Ovary (tissue), 9 donors: ENCODE data around the gene KNOP1. TPM values are rescaled to one million over a fixed set of nuclear protein-coding genes. Genes with fewer than 3 reads are reported as not detected.
A peak's percentile ranks its signal among the peaks of the same experiment; 100 is the strongest.

Source experiments
- DNase-seq, 5 donors: peaks; one replicate each; pipeline ENCODE4 v3.0.0-alpha.2; 2019 to 2020
- H3K27ac ChIP-seq, 2 donors: fragments of 200-600 bp; one replicate each; pipeline versions ENCODE4 v1.5.1 to v1.8.0; 2019 to 2022
- H3K27me3 ChIP-seq: fragments of 200-600 bp; one replicate; pipeline ENCODE4 v1.8.0; 2022
- H3K36me3 ChIP-seq: fragments of 200-600 bp; sonication (generic); one replicate; pipeline ENCODE4 v1.5.1; 2019
- H3K4me1 ChIP-seq: one replicate; pipeline ENCODE4 v1.8.1; 2013; ENCODE audit warnings: mild to moderate bottlenecking, moderate library complexity; ENCODE audit not compliant: insufficient read depth
- H3K4me3 ChIP-seq: fragments of 200-600 bp; sonication (generic); one replicate; pipeline ENCODE4 v1.5.1; 2017
- H3K9me3 ChIP-seq, 2 donors: fragments of 200-600 bp in 1 of 2; sonication (generic) in 1 of 2; one replicate each; pipeline versions ENCODE4 v1.5.1 to v1.8.1; 2013 to 2019; ENCODE audit warnings: mild to moderate bottlenecking in 1 of 2, moderate library complexity in 1 of 2
- EP300 ChIP-seq: sonication (generic); formaldehyde crosslinking; IDR thresholded peaks from one replicate; pipeline ENCODE4 v1.6.1; 2017; ENCODE audit warnings: antibody characterized with exemption
- POLR2A ChIP-seq: fragments of 450-650 bp; IDR thresholded peaks from one replicate; pipeline ENCODE4 v1.6.1; 2017; ENCODE audit warnings: antibody characterized with exemption, mild to moderate bottlenecking, moderate library complexity
- WGBS, 3 donors: extraction: QIAGEN DNeasy Blood & Tissue Kit in 1 of 3; methylation state at CpG; one replicate each; pipeline versions ENCODE4 v1.1.5 to v1.1.7; 2013 to 2017; 5-methylcytosine and 5-hydroxymethylcytosine counted together
- intact Hi-C, 4 donors: fragments of 100-400 bp; cut with DNase I; formaldehyde crosslinking; loops; one replicate each; pipeline versions ENCODE4 v1.11.0 to v1.15.1; 2022 to 2023
- polyA plus RNA-seq, 2 donors: library from polyadenylated mRNA; stranded (reverse); fragments of 200-250 nt in 1 of 2; fragments of 350-450 nt in 1 of 2; fragmentation: Illumina TruSeq in 1 of 2; extraction: RNeasy Lipid Tissue Mini Kit (QIAGEN cat#74804) in 1 of 2; gene quantifications; one replicate each; pipeline ENCODE4 v1.2.3, GENCODE V29; 2013 to 2014
- total RNA-seq, 7 donors: library from RNA; depleted of rRNA in 2 of 7; stranded (reverse); fragments of >200 nt in 2 of 7; fragmentation: NEBNext Ultra II Directional in 3 of 7; extraction: Animal tissue kit (Norgen Biotek cat#: 25700) in 3 of 7; gene quantifications; one replicate each; pipeline versions ENCODE4 v1.1.0 to v1.2.4, GENCODE V29; 2016 to 2023
- TF ChIP-seq, protein P1 (sequence below), 3 donors: fragments of 450-650 bp in 2 of 3; fragments of 200-600 bp in 1 of 3; IDR thresholded peaks; one replicate each; pipeline versions ENCODE4 v1.5.1 to v1.8.0; 2016 to 2022; ENCODE audit warnings: antibody characterized with exemption in 3 of 3, mild to moderate bottlenecking in 1 of 3
- donor health status: DM: no; HTN: no; CAD: no; lungs with moderate emphysema.
- donor health status: DM: no; HTN: no; CAD: no.
- donor health status: Bipolar disorder and iron deficiency.
- donor health status: DM: yes; HTN: yes; CAD: no.
- donor health status: DM: no; HTN: no; CAD: no.
- donor health status: DM: yes; HTN: yes; CAD: no.

Gene KNOP1
- total and polyA plus RNA-seq, 9 donors: 6.4 to 29.9 (median 17.0) TPM

DNA sequence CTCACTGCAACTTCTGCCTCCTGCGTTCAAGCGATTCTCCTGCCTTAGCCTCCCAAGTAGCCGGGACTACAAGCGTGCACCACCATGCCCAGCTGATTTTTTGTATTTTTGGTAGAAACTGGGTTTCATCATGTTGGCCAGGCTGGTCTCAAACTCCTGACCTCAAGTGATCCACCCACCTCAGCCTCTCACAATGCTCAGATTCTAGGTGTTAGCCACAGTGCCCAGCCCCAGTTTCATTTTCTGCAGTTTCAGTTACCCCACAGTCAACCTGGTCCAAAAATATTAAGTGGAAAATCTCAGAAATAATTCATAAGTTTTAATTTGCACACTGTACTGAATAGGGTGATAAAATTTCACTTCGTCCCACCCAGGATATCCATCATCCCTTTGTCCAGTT is 28.7 kb downstream of the KNOP1 start:
- intact Hi-C loops: loop anchor here in 1 of 4 donors (5.0 kb wide), 1 partner anchor 42 kb away; no protein-coding TSS in a partner anchor
- no peaks in the 10 kb centered on the region for H3K36me3 ChIP-seq
- H3K27ac ChIP-seq: peak overlapping the region in 1 of 2 donors; percentile 50
- no peak overlapping the region for H3K4me3 ChIP-seq
- peaks cover 14% of the 10 kb centered on the region for H3K4me1 ChIP-seq
- no peaks in the 10 kb centered on the region for H3K27me3 ChIP-seq
- no peak for DNase-seq
- no peaks in the 10 kb centered on the region for H3K9me3 ChIP-seq
- WGBS, 3 donors: 96 to 98% (median 96%) methylated on average over 5 of the region's 5 CpGs
- TF ChIP-seq POLR2A (no peak), EP300 (no peak)
- TF ChIP-seq, protein P1, sequence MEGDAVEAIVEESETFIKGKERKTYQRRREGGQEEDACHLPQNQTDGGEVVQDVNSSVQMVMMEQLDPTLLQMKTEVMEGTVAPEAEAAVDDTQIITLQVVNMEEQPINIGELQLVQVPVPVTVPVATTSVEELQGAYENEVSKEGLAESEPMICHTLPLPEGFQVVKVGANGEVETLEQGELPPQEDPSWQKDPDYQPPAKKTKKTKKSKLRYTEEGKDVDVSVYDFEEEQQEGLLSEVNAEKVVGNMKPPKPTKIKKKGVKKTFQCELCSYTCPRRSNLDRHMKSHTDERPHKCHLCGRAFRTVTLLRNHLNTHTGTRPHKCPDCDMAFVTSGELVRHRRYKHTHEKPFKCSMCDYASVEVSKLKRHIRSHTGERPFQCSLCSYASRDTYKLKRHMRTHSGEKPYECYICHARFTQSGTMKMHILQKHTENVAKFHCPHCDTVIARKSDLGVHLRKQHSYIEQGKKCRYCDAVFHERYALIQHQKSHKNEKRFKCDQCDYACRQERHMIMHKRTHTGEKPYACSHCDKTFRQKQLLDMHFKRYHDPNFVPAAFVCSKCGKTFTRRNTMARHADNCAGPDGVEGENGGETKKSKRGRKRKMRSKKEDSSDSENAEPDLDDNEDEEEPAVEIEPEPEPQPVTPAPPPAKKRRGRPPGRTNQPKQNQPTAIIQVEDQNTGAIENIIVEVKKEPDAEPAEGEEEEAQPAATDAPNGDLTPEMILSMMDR (IDR thresholded peaks at IDR 0.05): no peak

DNA sequence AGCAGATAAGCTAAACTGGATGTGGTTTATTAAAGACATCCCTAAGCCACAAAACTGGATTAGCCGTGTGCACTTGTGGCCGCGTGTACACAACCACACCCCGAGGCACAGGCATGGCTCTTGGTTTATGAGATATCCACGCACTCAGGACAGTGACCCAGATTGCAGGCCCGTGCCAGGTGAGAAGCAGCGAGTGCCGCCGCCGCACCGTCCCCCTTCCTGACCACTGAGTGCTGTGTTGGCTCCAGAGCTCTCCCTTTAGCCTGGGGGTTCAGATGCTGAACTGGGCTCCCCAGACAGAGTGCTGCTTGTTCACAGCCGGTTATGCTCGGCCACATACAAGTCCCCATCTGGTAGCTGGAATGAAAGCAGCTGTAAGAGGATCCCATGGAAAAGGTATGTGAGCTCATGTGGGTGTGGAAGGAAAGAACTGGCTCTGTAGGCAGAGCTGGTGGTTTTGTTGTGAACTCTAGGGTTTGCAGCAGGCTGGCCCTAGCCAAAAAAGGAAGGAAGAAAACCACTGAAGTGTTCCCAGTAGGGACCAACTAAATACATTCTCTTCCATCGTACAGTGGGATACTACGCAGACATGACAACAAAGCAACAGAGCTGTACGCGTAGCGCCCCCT is 29.5 kb downstream of the KNOP1 start:
- WGBS, 3 donors: 92% methylated on average over 18 of the region's 18 CpGs
- intact Hi-C loops: loop anchor here in 1 of 4 donors (5.0 kb wide), 1 partner anchor 41 kb away; no protein-coding TSS in a partner anchor
- DNase-seq: no peak
- H3K27ac ChIP-seq: no peak overlapping the region
- no peaks in the 10 kb centered on the region for H3K36me3 ChIP-seq
- TF ChIP-seq EP300: no peak
- TF ChIP-seq, protein P1 (IDR thresholded peaks at IDR 0.05): no peak
- TF ChIP-seq POLR2A: no peak
- H3K9me3 ChIP-seq: no peaks in the 10 kb centered on the region
- no peak overlapping the region for H3K4me3 ChIP-seq
- H3K27me3 ChIP-seq: no peaks in the 10 kb centered on the region
- H3K4me1 ChIP-seq: peaks cover 14% of the 10 kb centered on the region

DNA sequence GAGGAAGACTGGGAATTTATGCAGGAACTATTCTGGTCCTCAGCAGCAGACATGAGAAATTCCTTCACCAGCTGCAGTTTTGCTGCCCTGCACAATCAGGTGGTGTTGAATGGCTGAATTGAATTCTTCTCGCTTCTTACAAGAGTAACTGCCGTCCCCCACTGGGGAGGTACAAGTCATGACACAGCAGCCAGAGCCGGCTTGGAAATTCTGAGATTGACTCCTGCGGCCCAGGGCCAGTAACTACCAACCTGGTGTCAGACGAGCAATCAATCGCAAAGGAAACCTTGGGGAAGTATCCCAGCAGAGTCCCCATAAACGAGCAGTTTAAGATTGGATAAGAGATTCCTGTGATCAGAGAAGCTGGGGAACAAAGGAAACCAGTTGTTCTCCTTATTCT is 30.7 kb downstream of the KNOP1 start:
- no peak overlapping the region for H3K4me3 ChIP-seq
- peaks cover 14% of the 10 kb centered on the region for H3K4me1 ChIP-seq
- no peak overlapping the region for H3K27ac ChIP-seq
- WGBS, 3 donors: 80 to 82% (median 81%) methylated on average over 7 of the region's 7 CpGs
- no peaks in the 10 kb centered on the region for H3K9me3 ChIP-seq
- DNase-seq: no peak
- intact Hi-C loops: loop anchor here in 1 of 4 donors (5.0 kb wide), 1 partner anchor 40 kb away; no protein-coding TSS in a partner anchor
- TF ChIP-seq, protein P1 (IDR thresholded peaks at IDR 0.05): no peak
- TF ChIP-seq POLR2A: no peak
- no peak for TF ChIP-seq EP300
- H3K27me3 ChIP-seq: no peaks in the 10 kb centered on the region
- no peaks in the 10 kb centered on the region for H3K36me3 ChIP-seq

DNA sequence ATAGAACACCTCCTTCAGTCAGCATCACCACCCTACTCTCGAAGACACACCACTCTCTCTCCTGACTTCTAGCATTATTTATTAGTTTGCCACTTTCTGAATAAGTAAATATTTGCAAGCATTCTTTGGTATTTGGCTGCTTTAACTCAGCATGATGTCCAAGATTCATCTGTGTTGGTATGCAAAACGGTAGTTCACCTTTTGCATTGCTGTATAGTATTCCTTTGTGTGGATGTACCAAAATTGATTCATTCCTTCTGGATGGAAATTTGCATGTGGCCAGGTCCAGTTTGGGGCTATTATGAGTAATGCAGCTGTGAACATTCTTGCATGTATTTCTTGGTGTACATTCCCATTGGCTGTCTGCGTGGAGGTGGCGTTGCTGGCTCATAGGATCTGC is 32.9 kb downstream of the KNOP1 start:
- 97 to 99% (median 98%) methylated on average over 4 of the region's 4 CpGs for WGBS, 3 donors
- H3K9me3 ChIP-seq: no peaks in the 10 kb centered on the region
- no peak overlapping the region for H3K4me3 ChIP-seq
- TF ChIP-seq POLR2A: no peak
- TF ChIP-seq EP300: no peak
- TF ChIP-seq, protein P1 (IDR thresholded peaks at IDR 0.05): no peak
- H3K4me1 ChIP-seq: peaks cover 3% of the 10 kb centered on the region
- no peaks in the 10 kb centered on the region for H3K36me3 ChIP-seq
- H3K27ac ChIP-seq: no peak overlapping the region
- H3K27me3 ChIP-seq: no peaks in the 10 kb centered on the region
- intact Hi-C loops: loop anchor here in 1 of 4 donors (5.0 kb wide), 1 partner anchor 38 kb away; no protein-coding TSS in a partner anchor
- no peak for DNase-seq
